NCI-H774 (cell line): ENCODE measurements around the gene WDR46.
A peak's percentile ranks its signal among the peaks of the same experiment; 100 is the strongest.
"Not testable (repeated sequence)": the region's sequence is repeated elsewhere in the genome, so short reads cannot be mapped to it uniquely, and the experiment has no call there.

Experiments used
- DNase-seq: peaks from one replicate; lab custom pipeline; 2025; lab: John Stamatoyannopoulos, UW

Gene WDR46

GRCh38 chr6:33288141-33288920 lies 708 bp downstream of the WDR46 start:
- DNase-seq, result no peak

DNA sequence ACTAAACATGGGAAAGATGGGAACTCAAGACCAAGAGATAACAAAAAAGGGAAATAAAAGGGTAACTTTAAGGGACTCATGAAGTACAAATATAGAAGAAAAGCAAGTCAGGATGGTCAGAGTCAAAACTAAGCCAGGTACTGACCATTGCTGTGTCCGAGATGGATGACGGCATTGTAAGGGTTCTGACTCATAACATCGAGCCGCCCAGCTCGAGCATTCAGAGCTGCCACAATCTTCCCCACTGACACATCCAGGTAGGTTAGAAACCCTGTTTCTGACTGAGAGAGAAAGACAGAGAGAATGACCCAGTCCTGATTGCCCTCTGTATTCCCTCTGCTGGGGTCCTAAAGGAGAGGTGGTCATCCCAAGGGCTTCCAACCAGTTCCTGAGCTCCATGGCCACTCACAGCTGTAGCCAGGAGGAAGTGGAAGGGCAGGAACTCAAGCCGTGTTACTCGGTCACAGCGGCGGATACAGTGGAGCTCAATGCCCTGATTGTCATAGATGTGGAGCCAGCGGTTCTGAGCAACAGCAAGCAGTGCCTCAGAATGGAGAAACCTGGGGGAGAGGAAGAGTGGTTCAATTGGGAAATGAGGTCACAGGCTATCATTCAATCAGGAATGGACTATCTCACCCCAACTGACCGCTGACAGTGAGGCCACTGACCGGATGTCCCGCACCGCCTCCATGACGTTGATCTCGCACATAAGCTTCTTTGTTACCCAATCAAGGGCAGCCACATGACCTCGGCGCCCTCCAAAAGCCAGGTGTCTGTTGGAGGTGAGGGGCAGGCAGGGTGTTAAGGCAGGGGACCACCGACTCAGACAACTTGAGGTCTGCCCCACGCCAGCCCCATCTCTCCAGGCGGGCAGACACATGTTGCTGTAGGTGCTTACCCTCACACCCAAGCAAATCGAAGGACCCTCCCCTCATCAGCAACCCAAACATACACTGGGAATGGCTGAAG lies 1.8 kb downstream of the WDR46 start:
- DNase-seq, result no peak

DNA sequence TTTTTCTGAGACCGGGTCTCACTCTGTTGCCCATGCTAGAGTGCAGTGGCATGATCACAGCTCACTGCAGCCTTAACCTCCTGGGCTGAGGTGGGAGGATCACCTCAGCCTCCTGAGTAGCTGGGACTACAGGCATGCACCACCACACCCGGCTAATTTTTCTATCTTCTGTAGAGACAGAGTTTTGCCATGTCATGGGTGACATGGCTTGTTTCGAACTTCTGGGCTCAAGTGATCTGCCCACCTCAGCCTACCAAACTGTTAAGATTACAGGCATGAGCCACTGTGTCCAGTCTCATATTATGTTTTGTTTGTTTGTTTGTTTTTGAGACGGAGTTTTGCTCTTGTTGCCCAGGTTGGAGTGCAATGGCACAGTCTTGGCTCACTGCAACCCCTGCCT lies 3.8 kb downstream of the WDR46 start:
- not testable (repeated sequence) for DNase-seq

DNA sequence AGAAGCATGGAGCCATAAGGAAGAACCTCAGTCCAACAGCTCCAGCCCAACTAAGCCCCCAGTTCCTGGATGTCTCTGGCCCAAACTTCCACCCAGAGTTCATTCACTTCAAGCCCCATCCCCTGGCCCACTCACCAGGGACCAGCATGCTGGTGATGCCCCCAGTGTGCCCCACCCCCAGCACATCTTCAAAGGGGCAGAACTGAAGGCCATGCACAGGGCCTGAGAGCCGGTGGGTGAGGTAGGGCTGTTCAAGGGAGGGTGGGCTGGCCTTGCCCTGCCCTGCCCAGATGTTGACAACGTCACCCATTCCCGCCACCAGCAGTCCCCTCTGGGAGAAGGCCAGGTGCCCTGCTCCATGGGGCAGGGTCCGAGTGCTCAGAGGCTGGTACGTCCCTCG lies 8.5 kb downstream of the WDR46 start:
- no peak for DNase-seq

DNA sequence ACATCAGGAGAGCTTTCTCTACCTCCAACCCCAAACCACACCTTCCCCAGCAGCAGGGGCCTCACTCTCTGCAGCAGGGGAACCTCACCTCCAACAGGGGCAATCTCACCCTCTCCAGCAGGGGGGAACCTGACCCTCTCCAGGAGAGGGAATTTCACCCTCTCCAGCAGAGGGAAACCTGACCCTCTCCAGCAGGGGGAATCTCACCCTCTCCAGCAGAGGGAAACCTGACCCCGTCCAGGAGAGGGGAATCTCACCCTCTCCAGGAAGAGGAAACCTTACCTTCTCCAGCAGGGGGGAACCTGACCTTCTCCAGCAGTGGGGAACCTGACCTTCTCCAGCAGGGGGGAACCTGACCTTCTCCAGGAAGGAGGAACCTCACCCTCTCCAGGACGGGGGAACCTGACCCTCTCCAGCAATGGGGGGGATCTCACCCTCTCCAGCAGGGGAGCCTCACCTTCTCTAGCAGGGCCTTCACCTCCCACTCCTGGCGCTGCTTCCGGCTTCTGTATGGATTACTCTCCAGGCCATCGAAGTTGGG lies 9.0 kb downstream of the WDR46 start:
- no peak for DNase-seq

DNA sequence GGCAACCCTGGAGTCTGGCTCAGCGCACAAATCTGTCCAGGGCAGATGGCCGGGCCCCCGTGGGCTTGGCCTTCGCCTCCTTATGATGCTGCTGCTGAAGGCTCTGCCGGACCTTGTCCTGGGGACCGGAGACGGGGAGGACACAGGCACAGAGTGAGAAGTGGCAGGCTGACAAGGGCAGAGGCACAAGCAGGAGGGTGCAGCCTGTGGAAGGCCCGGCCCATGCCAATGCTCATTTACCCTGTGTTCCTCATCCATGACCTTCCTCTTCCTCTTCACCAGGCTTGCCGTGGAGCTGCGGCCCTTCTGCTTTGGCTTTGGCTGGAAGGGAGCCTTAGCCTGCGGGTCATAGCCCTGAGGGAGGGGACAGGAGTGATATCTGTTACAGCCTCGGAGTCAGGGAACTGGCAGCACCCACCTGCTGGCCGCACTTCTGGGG lies 9.8 kb downstream of the WDR46 start:
- DNase-seq, result no peak

- no peak for DNase-seq
Observed at GRCh38 chr6:33278810-33279209, 10.2 kb downstream of the WDR46 start.

DNA sequence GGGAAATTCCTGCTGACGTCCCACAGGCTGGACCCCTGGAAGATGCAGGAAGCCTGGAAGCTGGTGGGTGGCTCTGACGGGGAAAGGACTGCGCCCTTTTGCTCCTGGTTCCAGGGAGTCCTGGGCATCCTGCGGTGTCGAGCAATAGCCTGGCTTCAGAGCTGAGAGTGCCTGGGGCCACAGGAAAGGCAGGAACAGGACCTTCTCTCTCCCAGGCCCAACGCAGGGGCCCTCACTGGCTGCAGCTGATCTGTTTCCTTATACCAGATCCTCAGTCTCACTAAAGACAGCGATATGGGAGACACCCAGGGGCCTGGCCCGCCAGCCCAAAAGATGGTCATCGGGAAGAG lies 10.7 kb downstream of the WDR46 start:
- no peak for DNase-seq

DNA sequence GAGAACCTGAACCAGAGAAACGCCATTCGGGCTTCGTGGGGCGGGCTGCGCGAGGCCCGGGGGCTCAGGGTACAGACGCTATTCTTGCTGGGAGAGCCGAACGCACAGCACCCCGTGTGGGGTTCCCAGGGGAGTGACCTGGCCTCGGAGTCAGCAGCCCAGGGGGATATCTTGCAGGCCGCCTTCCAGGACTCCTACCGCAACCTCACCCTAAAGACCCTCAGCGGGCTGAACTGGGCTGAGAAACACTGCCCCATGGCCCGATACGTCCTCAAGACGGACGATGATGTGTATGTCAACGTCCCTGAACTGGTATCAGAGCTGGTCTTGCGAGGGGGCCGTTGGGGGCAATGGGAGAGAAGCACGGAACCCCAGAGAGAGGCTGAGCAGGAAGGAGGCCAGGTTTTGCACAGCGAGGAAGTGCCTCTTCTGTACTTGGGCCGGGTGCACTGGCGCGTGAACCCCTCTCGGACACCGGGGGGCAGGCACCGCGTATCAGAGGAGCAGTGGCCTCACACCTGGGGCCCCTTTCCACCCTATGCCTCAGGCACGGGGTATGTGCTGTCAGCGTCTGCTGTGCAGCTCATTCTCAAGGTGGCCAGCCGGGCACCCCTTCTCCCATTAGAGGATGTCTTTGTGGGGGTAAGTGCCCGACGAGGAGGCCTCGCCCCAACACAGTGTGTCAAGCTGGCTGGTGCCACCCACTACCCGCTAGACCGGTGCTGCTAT lies 11.2 kb downstream of the WDR46 start:
- no peak for DNase-seq

- peak; percentile 75 for DNase-seq
Observed at GRCh38 chr6:33276864-33277662, 12.0 kb downstream of the WDR46 start, which contains the start of gene B3GALT4. TSS of gene B3GALT4 (plus strand) at chr6:33277123. CDS start at chr6:33277420, 297 bp downstream.

DNA sequence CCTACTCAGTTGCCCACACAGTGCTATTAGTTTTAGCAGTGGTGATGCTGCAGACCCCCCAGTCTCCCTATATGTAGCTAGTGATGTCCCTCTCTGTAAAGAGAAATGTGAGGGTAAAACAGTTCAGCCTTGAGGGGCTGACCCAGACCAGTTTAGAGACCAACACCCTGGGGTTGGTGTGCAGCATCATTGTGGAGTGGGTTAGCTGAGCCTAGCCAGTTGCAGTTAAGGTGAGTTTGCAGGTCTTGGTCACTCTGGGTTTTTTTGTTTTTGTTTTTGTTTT lies 12.5 kb downstream of the WDR46 start:
- DNase-seq, result no peak

DNA sequence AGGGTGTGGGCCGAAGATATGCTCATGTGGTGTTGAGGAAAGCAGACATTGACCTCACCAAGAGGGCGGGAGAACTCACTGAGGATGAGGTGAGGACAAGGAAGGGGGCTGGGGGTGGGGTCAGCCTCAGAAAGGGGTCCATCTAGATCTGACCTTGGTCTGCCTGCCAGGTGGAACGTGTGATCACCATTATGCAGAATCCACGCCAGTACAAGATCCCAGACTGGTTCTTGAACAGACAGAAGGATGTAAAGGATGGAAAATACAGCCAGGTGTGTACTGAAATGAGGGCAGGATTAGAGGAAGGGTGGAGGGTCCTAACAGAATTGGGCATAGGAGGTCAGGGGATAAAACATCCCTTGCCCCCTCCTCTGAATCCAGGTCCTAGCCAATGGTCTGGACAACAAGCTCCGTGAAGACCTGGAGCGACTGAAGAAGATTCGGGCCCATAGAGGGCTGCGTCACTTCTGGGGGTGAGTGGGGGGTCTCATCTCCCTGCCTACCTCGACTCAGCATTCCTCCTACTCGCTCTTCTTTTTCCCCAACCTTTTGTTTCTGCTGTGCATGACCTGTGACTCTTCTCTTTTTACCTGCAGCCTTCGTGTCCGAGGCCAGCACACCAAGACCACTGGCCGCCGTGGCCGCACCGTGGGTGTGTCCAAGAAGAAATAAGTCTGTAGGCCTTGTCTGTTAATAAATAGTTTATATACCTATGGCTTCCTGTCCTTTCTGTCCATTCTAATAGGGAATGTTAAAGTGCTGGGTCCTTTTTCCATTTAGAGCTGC lies 13.1 kb downstream of the WDR46 start:
- not testable (repeated sequence) for DNase-seq

GRCh38 chr6:33273924-33274902 lies 14.8 kb downstream of the WDR46 start:
- DNase-seq, result no peak

GRCh38 chr6:33273129-33273923 lies 15.7 kb downstream of the WDR46 start:
- DNase-seq, result no peak

- no peak for DNase-seq
Observed at GRCh38 chr6:33272275-33273128, 16.5 kb downstream of the WDR46 start.

GRCh38 chr6:33271468-33272274 lies 17.4 kb downstream of the WDR46 start, which contains the start of the genes RPS18 and VPS52:
TSS of gene RPS18 (plus strand) at chr6:33272075. CDS start at chr6:33272120, 45 bp downstream.
TSS of gene VPS52 (minus strand) at chr6:33271876. CDS start at chr6:33271675, 201 bp downstream.
- DNase-seq, result peak; percentile 97

DNA sequence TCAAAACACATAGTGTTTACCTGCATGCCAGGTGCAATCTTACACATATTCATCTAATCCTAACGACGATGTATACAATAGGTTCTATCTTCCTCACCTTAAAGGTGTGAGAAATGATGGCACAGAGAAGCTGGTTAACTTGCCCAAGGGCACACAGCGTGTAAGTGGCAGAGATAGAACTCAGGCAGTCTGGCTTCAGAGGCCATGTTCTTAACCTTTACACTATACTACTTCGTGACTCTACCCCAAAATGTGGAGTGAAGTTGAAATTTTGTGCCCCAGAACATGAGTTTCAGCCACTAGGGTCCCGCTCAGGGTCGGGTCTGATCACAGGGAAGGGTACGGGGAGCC lies 17.9 kb downstream of the WDR46 start:
- no peak for DNase-seq
